GM12892 (cell line): Measurements from ENCODE around the gene GRAMD1A.

Source experiments
- POLR2A ChIP-seq: IDR thresholded peaks from 2 replicates; pipeline ENCODE4 v1.6.1; 2011; ENCODE audit warnings: low read depth, low read length, control low read depth
- POLR2AphosphoS5 ChIP-seq: IDR thresholded peaks from 2 replicates; pipeline ENCODE4 v1.6.1; 2011; ENCODE audit warnings: low read depth, low read length, control low read depth
- TAF1 ChIP-seq: IDR thresholded peaks from 2 replicates; pipeline ENCODE4 v1.6.1; 2011; ENCODE audit warnings: low read depth, mild to moderate bottlenecking, control low read depth, low read length, borderline replicate concordance

DNA sequence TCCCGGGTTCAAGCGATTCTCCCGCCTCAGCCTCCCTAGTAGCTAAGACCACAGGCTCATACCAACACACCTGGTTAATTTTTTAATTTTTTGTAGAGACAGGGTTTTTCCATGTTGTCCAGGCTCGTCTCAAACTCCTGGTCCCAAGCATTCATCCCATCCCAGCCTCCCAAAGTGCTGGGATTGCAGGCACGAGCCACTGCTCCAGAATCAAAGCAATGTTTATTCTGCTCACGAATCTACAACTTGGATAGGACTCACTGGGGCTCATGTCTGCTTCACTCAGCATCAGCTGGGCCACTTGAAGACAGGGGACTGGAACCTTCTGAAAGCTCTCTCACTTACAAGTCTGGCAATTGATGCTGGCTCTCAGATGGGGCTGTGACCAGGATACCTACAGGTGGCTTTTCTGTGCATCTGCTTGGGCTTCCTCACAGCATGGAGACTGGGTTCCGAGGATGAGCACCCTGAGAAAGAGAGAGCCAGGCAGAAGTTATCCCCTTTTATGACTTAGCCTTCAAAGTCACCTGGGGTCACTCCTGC, 27.9 kb upstream of the GRAMD1A start:
- no peak for TF ChIP-seq POLR2A
- TF ChIP-seq POLR2AphosphoS5: no peak
- TF ChIP-seq TAF1: no peak
